NT2/D1 (cell line): ENCODE measurements around the gene ZNF296.

Source experiments
- SUZ12 ChIP-seq: IDR thresholded peaks from 2 replicates; pipeline ENCODE4 v1.6.1; 2011; ENCODE audit not compliant: insufficient read length, insufficient read depth; ENCODE audit errors: extremely low read depth
- YY1 ChIP-seq: IDR thresholded peaks from 2 replicates; pipeline ENCODE4 v1.6.1; 2011; ENCODE audit not compliant: insufficient read length, insufficient read depth
- ZNF274 ChIP-seq: IDR thresholded peaks from 2 replicates; pipeline ENCODE4 v1.6.1; 2011; ENCODE audit warnings: mild to moderate bottlenecking, low read depth, low read length

- TF ChIP-seq ZNF274 (no peak), YY1 (no peak), SUZ12 (no peak)
Measured at GRCh38 chr19:45092747-45093678, 16.7 kb upstream of the ZNF296 start, which contains the start of gene PPP1R37.
